ENCODE data around the gene MYLK. TPM values are rescaled to one million over a fixed set of nuclear protein-coding genes. Genes with fewer than 3 reads are reported as not detected.

MYLK gene
- total and polyA plus RNA-seq, 7 donors: 3.2 to 13.7 (median 5.8) TPM

GRCh38 chr3:123762805-123763204, 121.3 kb downstream of the MYLK start:
- Histone ChIP-seq H3K9me3 (no peaks in the 10 kb centered on the region), H3K27ac (no peak overlapping the region), H3K36me3 (ENCODE audit: insufficient read depth in 1 of 2, low read depth in 1 of 2) (no peaks in the 10 kb centered on the region), H3K4me3 (no peak overlapping the region), H3K27me3 (ENCODE audit: insufficient read depth in 3 of 3, low read length in 2 of 3) (peaks cover 0 to 5% (median 0%) of the 10 kb centered on the region in 3 donors), H3K4me1 (no peaks in the 10 kb centered on the region)
- DNase-seq (no peak), ATAC-seq (no peak)
- 88 to 96% (median 91%) methylated on average over 2 of the region's 2 CpGs for WGBS, 3 donors
- intact Hi-C loops (cut with DNase I): no loop called here
- TF ChIP-seq, protein P1, sequence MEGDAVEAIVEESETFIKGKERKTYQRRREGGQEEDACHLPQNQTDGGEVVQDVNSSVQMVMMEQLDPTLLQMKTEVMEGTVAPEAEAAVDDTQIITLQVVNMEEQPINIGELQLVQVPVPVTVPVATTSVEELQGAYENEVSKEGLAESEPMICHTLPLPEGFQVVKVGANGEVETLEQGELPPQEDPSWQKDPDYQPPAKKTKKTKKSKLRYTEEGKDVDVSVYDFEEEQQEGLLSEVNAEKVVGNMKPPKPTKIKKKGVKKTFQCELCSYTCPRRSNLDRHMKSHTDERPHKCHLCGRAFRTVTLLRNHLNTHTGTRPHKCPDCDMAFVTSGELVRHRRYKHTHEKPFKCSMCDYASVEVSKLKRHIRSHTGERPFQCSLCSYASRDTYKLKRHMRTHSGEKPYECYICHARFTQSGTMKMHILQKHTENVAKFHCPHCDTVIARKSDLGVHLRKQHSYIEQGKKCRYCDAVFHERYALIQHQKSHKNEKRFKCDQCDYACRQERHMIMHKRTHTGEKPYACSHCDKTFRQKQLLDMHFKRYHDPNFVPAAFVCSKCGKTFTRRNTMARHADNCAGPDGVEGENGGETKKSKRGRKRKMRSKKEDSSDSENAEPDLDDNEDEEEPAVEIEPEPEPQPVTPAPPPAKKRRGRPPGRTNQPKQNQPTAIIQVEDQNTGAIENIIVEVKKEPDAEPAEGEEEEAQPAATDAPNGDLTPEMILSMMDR (IDR thresholded peaks at IDR 0.05): no peak

DNA sequence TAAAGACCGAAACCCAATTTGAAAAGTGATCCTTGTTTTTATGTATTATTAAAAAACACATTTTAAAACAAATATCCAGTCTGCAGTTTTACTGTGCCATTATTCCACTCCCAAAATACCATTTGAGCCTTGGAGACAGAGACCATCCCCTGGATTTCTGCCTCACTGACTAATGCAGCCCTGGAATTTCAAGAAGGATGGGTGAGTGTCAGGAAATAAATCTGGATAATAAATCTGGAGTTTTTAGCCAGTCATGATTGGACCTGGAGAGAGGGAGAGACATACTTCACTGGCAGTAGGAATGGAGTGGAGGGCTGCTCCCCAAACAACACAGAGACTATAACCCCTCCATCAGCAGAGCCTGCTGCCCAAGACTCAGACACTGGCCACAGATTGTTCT, 123.3 kb downstream of the MYLK start:
- Histone ChIP-seq H3K9me3 (no peaks in the 10 kb centered on the region), H3K4me3 (no peak overlapping the region), H3K36me3 (ENCODE audit: insufficient read depth in 1 of 2, low read depth in 1 of 2) (no peaks in the 10 kb centered on the region), H3K27ac (no peak overlapping the region), H3K4me1 (no peaks in the 10 kb centered on the region), H3K27me3 (ENCODE audit: insufficient read depth in 3 of 3, low read length in 2 of 3) (peaks cover 0 to 5% (median 0%) of the 10 kb centered on the region in 3 donors)
- TF ChIP-seq, protein P1 (IDR thresholded peaks at IDR 0.05): no peak
- intact Hi-C loops (cut with DNase I): no loop called here
- 92 to 100% (median 93%) methylated on average over 1 of the region's 1 CpG for WGBS, 3 donors
- ATAC-seq (no peak), DNase-seq (no peak)

DNA sequence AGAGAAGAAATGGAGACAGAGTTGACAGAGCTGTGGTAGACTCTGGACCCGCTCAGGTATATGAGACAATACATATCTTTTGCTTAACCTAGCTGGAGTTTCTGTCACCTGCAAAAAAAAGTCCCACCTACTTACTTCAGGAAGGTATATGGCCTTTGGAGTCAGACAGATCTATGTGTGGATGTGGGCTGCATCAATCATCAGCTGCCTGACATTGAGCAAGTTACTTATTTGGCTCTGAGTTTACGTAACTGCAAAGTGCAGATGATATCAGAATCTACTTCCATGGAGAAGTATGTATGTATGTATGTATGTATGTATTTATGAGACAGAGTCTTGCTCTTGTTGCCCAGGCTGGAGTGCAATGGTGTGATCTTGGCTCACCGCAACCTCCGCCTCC, 124.3 kb downstream of the MYLK start:
- peaks cover 0 to 5% (median 0%) of the 10 kb centered on the region in 3 donors for H3K27me3 ChIP-seq (ENCODE audit: insufficient read depth in 3 of 3, low read length in 2 of 3)
- no peaks in the 10 kb centered on the region for H3K36me3 ChIP-seq (ENCODE audit: insufficient read depth in 1 of 2, low read depth in 1 of 2)
- H3K4me3 ChIP-seq: no peak overlapping the region
- intact Hi-C loops (cut with DNase I): no loop called here
- H3K9me3 ChIP-seq: no peaks in the 10 kb centered on the region
- WGBS, 3 donors: 93 to 99% (median 99%) methylated on average over 4 of the region's 4 CpGs
- no peak for ATAC-seq
- H3K4me1 ChIP-seq: no peaks in the 10 kb centered on the region
- no peak for DNase-seq
- H3K27ac ChIP-seq: no peak overlapping the region
- TF ChIP-seq, protein P1 (IDR thresholded peaks at IDR 0.05): no peak

DNA sequence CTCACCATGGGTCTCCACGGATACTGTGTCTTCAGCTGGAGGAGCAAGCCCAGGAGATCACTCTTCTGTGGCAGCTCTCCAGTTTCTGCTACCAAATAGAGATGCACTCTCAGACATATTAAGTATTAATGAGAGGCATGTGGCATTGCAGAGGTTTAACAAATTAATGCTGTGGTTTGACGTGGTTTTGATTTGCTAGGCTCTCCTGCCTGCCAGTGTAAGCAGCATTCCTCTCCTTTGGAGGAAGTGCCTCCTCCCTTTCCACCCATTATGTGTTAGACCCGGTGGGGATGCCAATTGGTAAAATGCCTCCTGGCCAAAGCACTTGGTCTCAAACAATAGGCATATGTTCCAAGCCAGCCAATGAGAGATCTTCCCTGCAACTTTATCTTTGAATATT, 124.8 kb downstream of the MYLK start:
- intact Hi-C loops (cut with DNase I): no loop called here
- ATAC-seq (no peak), DNase-seq (no peak)
- Histone ChIP-seq H3K4me1 (no peaks in the 10 kb centered on the region), H3K27me3 (ENCODE audit: insufficient read depth in 3 of 3, low read length in 2 of 3) (peaks cover 0 to 5% (median 0%) of the 10 kb centered on the region in 3 donors), H3K27ac (no peak overlapping the region), H3K4me3 (no peak overlapping the region), H3K9me3 (no peaks in the 10 kb centered on the region), H3K36me3 (ENCODE audit: insufficient read depth in 1 of 2, low read depth in 1 of 2) (no peaks in the 10 kb centered on the region)
- TF ChIP-seq, protein P1 (IDR thresholded peaks at IDR 0.05): no peak
- 15 to 28% (median 18%) methylated on average over 3 of the region's 3 CpGs for WGBS, 3 donors

DNA sequence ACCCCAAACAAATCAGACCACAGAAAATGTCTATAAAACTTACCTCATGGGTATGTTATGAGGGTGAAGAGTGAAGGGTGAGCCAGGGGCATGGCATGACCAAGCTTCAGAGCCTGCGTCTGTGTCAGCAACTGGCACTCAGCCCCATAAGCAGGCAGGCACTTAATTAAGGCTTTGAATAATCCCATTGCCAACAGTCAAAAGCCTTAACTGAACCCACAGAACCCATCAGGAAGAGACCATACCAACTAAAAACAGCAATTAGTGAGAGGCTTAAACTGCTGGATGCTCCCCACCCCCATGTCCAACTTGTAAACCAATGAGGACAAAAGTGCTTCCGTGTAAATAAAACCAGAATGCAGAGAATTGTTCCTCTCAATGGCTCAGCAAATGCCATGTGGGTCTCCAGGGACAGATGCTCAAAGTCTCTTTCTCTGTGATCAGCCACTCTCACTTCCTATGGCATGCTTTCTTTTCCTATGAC, 126.0 kb downstream of the MYLK start:
- H3K4me3 ChIP-seq: no peak overlapping the region
- TF ChIP-seq, protein P1 (IDR thresholded peaks at IDR 0.05): no peak
- H3K9me3 ChIP-seq: no peaks in the 10 kb centered on the region
- 3 to 16% (median 6%) methylated on average over 2 of the region's 2 CpGs for WGBS, 3 donors
- intact Hi-C loops (cut with DNase I): no loop called here
- H3K27ac ChIP-seq: no peak overlapping the region
- peak in 1 of 4 donors; percentile 61 for ATAC-seq
- H3K27me3 ChIP-seq (ENCODE audit: insufficient read depth in 3 of 3, low read length in 2 of 3): peaks cover 0 to 5% (median 0%) of the 10 kb centered on the region in 3 donors
- no peaks in the 10 kb centered on the region for H3K4me1 ChIP-seq
- no peaks in the 10 kb centered on the region for H3K36me3 ChIP-seq (ENCODE audit: insufficient read depth in 1 of 2, low read depth in 1 of 2)
- no peak for DNase-seq
